ES-I3 (cell line): ENCODE measurements around the gene TDRD3.

ENCODE experiments used
- H3K36me3 ChIP-seq: 2 replicates; pipeline ENCODE4 v1.6.1; 2013; ENCODE audit warnings: mild to moderate bottlenecking, low read length, control low read depth, moderate library complexity; ENCODE audit not compliant: insufficient read depth
- H3K4me1 ChIP-seq: 2 replicates; pipeline ENCODE4 v1.6.1; 2013; ENCODE audit warnings: mild to moderate bottlenecking, control low read depth, low read length; ENCODE audit not compliant: insufficient read depth
- H3K9ac ChIP-seq: 2 replicates; pipeline ENCODE4 v1.6.1; 2013; ENCODE audit warnings: low read depth, mild to moderate bottlenecking, low read length, moderate library complexity
- H3K9me3 ChIP-seq: 2 replicates; pipeline ENCODE4 v1.6.1; 2013; ENCODE audit warnings: mild to moderate bottlenecking, low read length, moderate library complexity; ENCODE audit not compliant: control insufficient read depth, insufficient read depth

Gene TDRD3

DNA sequence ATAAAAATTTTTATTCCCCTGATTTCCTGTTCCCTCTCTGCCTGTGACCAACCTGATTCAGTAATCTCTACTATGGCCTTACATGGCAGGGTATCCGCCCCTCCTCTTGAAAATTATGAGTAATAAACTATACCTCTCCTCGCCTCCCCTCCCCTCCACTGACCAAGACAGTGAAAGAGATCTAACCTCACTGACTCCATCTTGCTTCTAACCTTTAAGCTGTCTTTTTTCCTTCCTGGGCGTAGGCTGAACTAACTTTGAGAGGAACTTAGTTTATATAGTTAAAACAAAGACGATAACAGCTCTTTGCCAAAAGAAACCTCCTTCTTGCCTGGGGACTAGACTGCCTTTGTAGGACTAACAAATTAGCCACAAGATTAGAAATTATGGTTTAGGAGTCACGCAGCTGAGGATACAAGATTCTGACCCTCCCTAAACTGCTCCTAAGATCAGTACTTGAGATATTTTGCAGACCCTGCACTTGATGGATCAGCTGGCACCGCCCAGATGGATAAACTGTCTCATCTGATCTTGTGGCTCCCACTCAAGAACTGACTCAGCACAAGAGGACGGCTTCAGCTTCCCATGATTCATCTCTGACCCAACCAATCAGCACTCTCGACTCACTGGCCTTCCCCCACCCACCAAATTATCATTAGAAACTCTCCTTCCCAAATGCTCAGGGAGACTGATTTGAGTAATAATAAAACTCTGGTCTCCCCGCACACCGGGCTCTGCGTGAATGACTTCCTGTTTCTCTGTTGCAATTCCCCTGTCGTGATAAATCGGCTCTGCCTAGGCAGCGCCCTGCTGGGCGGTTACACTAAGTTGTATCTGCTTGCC lies 187.1 kb downstream of the TDRD3 start:
- peaks cover 29% of the 10 kb centered on the region for H3K4me1 ChIP-seq
- no peaks in the 10 kb centered on the region for H3K36me3 ChIP-seq
- H3K9ac ChIP-seq = peak overlapping the region; percentile 39
- H3K9me3 ChIP-seq = 0 out of 2 replicates have a peak, but pooled peaks cover 6% of the 10 kb centered on the region

DNA sequence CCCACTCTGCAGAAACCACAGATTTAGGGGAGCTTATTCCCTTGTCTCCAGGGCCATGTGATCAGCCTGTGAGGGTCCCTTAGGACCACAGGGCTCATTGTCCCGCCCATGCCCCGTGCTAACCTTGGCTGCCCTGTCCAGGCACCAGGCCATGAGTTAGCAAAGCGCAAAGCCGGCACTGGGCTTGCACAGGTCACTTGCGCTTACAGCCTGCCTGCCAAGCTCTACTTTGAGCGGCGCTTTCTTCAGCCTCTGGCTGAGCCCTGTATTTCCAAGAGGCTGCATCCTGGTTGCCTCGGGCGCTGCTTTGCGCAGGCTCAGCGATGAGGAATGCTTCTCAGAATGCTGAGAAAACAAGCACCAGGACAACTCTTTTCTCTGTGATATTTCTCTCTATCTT lies 188.0 kb downstream of the TDRD3 start:
- peaks cover 29% of the 10 kb centered on the region for H3K4me1 ChIP-seq
- H3K9ac ChIP-seq = peak overlapping the region; percentile 39
- no peaks in the 10 kb centered on the region for H3K36me3 ChIP-seq
- H3K9me3 ChIP-seq = 0 out of 2 replicates have a peak, but pooled peaks cover 6% of the 10 kb centered on the region

DNA sequence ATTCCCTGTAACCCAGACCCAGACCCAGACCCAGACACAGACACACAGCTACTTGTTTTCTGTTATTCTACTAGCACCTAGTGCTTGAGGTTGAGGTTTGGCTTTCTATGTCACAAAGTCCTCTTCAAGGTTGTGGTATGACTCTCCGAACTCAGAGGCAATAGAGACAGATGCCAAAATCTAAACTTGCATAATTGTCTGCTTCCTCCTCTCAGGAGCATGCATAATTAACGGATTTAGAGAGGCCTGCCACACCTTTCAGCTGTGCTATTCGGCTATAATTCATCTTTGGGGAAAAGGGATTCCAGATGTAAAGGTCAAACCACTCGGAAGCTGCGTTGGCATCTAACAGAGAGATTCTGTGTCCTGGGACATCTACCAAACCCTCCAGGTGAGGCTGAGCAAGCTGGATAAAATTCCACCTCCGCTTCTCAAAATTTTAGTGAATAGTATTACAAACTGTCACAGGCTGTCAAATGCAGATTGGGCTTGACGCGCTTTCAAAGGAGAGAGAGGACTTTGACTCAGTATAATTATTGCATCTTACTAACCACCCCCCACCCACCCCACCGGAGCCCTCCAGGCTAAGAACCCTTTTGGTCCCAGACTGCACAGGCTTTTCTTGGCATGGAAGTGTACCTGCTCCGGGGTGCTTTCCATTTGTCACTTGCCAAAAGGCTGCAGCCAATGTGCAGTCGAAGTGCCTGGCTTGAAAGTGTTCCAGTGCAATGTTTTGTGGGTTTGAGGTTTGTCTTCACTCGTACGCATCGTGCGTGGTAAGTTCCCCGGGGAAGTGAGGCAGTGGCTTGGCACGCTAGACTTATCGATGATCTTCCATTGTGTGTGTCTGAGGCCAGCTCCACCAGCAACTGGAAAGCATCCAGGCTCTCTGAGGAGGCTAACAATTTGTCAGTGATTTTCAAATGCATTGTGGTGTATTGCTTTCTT lies 194.1 kb downstream of the TDRD3 start:
- Histone ChIP-seq H3K9ac (no peak overlapping the region), H3K36me3 (no peaks in the 10 kb centered on the region), H3K4me1 (peaks cover 11% of the 10 kb centered on the region), H3K9me3 (0 out of 2 replicates have a peak, but pooled peaks cover 6% of the 10 kb centered on the region)

DNA sequence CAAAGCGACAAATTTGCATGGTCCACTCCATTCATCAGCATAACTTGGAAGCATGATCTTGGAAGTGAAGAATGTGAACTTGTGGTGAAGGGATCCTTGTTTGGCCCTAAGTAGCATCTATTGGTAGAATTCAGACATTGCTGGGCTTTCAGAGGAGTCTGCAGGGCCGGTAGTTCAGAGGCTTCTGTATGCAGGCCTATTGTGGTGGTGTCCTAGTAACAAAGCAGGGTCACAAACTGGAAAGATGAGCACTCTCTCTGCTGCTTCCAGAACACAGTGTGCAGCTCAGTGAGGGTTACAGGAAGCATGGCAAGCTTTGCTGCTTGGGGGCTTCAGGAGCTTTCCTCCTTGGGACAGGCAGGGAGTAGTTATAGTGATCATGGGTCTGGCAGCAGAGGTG lies 206.0 kb downstream of the TDRD3 start:
- Histone ChIP-seq H3K9me3 (no peaks in the 10 kb centered on the region), H3K9ac (no peak overlapping the region), H3K36me3 (no peaks in the 10 kb centered on the region), H3K4me1 (no peaks in the 10 kb centered on the region)

DNA sequence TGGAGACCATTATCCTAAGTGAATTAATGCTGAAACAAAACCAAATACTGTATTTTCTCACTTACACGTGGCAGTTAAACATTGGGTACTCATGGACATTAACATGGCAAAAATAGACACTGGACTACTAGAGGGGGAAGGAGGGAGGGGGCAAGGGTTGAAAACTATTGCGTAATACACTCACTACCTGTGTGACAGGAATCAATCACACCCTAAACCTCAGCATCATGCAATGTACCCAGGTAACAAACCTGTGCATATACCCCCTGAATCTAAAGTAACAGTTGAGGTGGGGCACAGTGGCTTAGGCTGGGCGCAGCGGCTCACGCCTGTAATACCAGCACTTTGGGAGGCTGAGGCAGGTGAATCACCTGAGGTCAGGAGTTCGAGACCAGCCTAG lies 207.0 kb downstream of the TDRD3 start:
- Histone ChIP-seq H3K4me1 (no peaks in the 10 kb centered on the region), H3K9ac (no peak overlapping the region), H3K36me3 (no peaks in the 10 kb centered on the region), H3K9me3 (no peaks in the 10 kb centered on the region)

DNA sequence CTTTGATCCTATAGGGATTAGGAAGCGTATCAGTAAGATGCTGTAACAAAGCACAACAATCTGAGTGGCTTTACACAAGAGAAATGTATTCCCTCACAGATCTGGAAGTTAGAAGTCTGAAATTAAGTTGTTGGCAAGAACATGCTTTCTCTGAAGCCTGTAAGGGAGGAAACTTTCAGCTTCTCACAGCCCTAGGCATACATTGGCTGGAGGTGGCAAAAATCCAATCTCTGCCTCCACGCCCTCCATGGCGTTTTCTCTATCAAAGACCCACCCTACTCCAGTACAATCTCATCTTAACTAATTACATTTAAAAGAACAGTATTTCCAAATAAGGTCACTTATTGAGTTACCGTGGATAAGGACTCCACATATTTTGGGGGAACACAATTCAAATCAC lies 211.9 kb downstream of the TDRD3 start:
- no peak overlapping the region for H3K9ac ChIP-seq
- no peaks in the 10 kb centered on the region for H3K36me3 ChIP-seq
- no peaks in the 10 kb centered on the region for H3K4me1 ChIP-seq
- no peaks in the 10 kb centered on the region for H3K9me3 ChIP-seq

- H3K4me1 ChIP-seq = peaks cover 5% of the 10 kb centered on the region; the same call in 1 of the 2 replicates
- no peaks in the 10 kb centered on the region for H3K36me3 ChIP-seq
- H3K9me3 ChIP-seq = no peaks in the 10 kb centered on the region
- no peak overlapping the region for H3K9ac ChIP-seq
These were observed 214.5 kb downstream of the TDRD3 start for GRCh38 chr13:60611523-60611922.

DNA sequence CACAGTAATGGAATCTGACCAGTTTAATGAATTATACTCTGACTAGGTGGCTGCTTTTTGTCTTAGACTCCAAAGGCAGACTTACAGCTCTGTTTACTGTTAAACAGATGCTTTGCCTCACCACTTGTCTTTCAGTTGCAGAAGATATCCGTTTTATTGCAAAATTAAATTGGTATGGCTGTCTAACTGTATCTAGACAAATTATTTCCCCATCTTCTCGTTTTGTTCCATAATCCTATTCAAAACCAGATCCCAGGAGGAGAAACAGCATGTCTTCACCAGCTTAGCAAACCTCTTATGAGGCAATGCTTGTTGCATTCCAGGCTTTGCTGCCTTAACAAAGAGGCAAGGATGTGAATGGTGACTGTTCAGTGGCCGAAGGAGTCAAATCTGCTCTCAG lies 215.6 kb downstream of the TDRD3 start:
- no peak overlapping the region for H3K9ac ChIP-seq
- no peaks in the 10 kb centered on the region for H3K9me3 ChIP-seq
- no peaks in the 10 kb centered on the region for H3K36me3 ChIP-seq
- peaks cover 9% of the 10 kb centered on the region; the same call in 1 of the 2 replicates for H3K4me1 ChIP-seq

- peaks cover 14% of the 10 kb centered on the region for H3K4me1 ChIP-seq
- H3K9ac ChIP-seq = no peak overlapping the region
- H3K9me3 ChIP-seq = no peaks in the 10 kb centered on the region
- H3K36me3 ChIP-seq = no peaks in the 10 kb centered on the region
These were observed 216.1 kb downstream of the TDRD3 start for GRCh38 chr13:60613080-60613479.

DNA sequence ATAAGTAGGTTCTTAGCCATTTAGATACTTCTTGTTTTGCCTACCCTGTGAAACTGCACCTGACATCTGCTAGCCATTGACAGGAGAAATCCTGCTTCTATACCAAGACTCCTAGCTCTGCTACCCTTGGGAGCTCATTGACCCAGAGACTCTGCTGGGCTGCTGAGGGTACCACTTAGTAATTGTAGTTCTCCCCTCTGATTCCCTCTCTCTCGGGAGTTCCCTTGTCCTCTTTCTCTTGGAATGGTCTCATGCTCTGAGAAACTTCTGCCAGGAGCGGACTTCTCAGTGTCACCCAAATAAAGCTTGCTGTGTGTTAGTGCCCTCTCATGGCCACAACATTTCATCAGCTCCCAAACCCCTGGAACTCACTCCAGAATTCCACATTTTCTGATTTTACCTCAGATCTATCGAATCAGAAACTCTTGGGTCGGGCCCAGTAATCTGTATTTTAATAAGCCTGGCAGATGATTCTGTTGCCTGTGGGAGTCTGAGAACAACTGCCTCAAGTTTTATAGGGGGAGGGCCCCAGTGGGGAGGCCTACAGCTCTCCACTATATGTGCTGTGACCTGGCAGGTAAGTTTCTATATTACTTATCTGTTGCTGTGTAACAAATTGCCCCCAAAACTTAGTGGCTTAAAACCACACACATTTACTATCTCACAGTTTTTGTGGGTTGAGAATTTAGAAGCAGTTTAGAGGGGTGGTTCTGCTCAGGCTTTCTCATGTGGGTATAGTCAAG lies 221.1 kb downstream of the TDRD3 start:
- no peak overlapping the region for H3K9ac ChIP-seq
- H3K9me3 ChIP-seq = no peaks in the 10 kb centered on the region

GRCh38 chr13:60619461-60619860 lies 222.4 kb downstream of the TDRD3 start:
- peaks cover 14% of the 10 kb centered on the region for H3K4me1 ChIP-seq
- no peaks in the 10 kb centered on the region for H3K9me3 ChIP-seq
- no peaks in the 10 kb centered on the region for H3K36me3 ChIP-seq
- no peak overlapping the region for H3K9ac ChIP-seq

More for the DNA sequence above, 221.1 kb downstream of the TDRD3 start:
- H3K36me3 ChIP-seq = no peaks in the 10 kb centered on the region
- H3K4me1 ChIP-seq = peaks cover 14% of the 10 kb centered on the region

DNA sequence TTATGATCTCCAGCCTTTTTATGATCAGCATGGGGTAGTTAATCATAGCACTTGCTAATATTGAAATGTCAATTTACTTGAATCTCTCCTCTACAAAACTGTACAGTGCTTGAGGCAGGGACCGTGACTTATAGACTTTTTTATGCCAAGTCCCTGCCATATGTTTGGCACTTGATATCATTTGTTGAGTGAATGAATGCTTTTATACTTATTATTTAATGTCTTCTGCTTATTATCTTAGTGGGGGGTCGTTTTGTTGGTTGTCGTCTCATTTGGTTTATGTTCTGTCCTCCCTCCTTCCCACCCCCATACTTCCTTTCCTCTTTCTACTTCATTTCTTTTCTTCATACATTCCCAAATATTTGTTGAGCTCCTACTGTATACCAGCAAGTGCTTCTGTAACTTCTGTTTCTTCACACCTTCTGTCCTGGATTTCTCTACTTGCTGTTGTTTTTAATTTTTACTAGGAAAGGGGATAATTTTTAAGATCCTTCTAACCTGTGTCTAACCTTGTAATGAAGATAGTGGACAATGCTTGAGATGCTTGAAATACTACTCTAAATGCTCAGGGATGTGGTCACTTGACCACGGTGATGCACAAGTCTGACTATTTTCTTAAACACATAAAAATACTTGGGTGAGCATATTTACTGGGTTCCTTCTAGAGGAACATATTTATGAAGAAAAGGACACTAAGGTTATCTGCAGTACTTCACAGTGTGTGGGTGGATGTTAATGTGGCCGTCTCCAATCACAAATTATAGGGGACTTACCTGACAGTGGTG lies 223.8 kb downstream of the TDRD3 start:
- H3K9ac ChIP-seq = no peak overlapping the region
- peaks cover 14% of the 10 kb centered on the region for H3K4me1 ChIP-seq
- no peaks in the 10 kb centered on the region for H3K36me3 ChIP-seq
- H3K9me3 ChIP-seq = no peaks in the 10 kb centered on the region

- Histone ChIP-seq H3K9ac (no peak overlapping the region), H3K4me1 (no peaks in the 10 kb centered on the region), H3K36me3 (no peaks in the 10 kb centered on the region), H3K9me3 (no peaks in the 10 kb centered on the region)
These were observed 226.1 kb downstream of the TDRD3 start for GRCh38 chr13:60623151-60623550.
